Kidney epithelial cell (primary cell): ENCODE results near the gene XRCC2. TPM values are rescaled to one million over a fixed set of nuclear protein-coding genes. Genes with fewer than 3 reads are reported as not detected.

Experiments
- DNase-seq: peaks from one replicate; pipeline ENCODE4 v3.0.0-alpha.2; 2010; ENCODE audit warnings: low read depth
- H3K27me3 ChIP-seq: 2 replicates; pipeline ENCODE4 v1.6.0; 2011; ENCODE audit warnings: low read length; ENCODE audit not compliant: control insufficient read depth, insufficient read depth
- H3K36me3 ChIP-seq: 2 replicates; pipeline ENCODE4 v1.5.1; 2011; ENCODE audit warnings: low read length; ENCODE audit not compliant: control insufficient read depth, insufficient read depth
- H3K4me3 ChIP-seq: 2 replicates; pipeline ENCODE4 v1.5.1; 2011; ENCODE audit warnings: low read depth, mild to moderate bottlenecking, control low read depth, low read length
- total RNA-seq: library from RNA; depleted of rRNA; stranded (reverse); fragments of >200 nt; gene quantifications from 2 replicates; pipeline ENCODE4 v1.2.3, GENCODE V29; 2015
- TF ChIP-seq, protein P1 (sequence below): IDR thresholded peaks from 2 replicates; pipeline ENCODE4 v1.5.1; 2011; ENCODE audit warnings: mild to moderate bottlenecking, moderate library complexity, low read length, control low read depth, inconsistent platforms; ENCODE audit not compliant: insufficient read depth, poor library complexity, severe bottlenecking

XRCC2 gene
- total RNA-seq, 1 donor from 2014 or later, result 3.2 TPM

- no peaks in the 10 kb centered on the region for H3K27me3 ChIP-seq
- H3K4me3 ChIP-seq, result no peak overlapping the region
- TF ChIP-seq, protein P1, sequence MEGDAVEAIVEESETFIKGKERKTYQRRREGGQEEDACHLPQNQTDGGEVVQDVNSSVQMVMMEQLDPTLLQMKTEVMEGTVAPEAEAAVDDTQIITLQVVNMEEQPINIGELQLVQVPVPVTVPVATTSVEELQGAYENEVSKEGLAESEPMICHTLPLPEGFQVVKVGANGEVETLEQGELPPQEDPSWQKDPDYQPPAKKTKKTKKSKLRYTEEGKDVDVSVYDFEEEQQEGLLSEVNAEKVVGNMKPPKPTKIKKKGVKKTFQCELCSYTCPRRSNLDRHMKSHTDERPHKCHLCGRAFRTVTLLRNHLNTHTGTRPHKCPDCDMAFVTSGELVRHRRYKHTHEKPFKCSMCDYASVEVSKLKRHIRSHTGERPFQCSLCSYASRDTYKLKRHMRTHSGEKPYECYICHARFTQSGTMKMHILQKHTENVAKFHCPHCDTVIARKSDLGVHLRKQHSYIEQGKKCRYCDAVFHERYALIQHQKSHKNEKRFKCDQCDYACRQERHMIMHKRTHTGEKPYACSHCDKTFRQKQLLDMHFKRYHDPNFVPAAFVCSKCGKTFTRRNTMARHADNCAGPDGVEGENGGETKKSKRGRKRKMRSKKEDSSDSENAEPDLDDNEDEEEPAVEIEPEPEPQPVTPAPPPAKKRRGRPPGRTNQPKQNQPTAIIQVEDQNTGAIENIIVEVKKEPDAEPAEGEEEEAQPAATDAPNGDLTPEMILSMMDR, result no peak
- H3K36me3 ChIP-seq, result no peaks in the 10 kb centered on the region
- DNase-seq, result no peak
Observed at GRCh38 chr7:152666078-152666477, 9.9 kb downstream of the XRCC2 start.

GRCh38 chr7:152664636-152665035 is 11.3 kb downstream of the XRCC2 start:
- TF ChIP-seq, protein P1, result no peak
- Histone ChIP-seq H3K27me3 (no peaks in the 10 kb centered on the region), H3K4me3 (no peak overlapping the region), H3K36me3 (no peaks in the 10 kb centered on the region)
- no peak for DNase-seq

GRCh38 chr7:152663931-152664330 is 12.0 kb downstream of the XRCC2 start:
- Histone ChIP-seq H3K4me3 (no peak overlapping the region), H3K27me3 (no peaks in the 10 kb centered on the region), H3K36me3 (no peaks in the 10 kb centered on the region)
- no peak for DNase-seq
- TF ChIP-seq, protein P1, result no peak

DNA sequence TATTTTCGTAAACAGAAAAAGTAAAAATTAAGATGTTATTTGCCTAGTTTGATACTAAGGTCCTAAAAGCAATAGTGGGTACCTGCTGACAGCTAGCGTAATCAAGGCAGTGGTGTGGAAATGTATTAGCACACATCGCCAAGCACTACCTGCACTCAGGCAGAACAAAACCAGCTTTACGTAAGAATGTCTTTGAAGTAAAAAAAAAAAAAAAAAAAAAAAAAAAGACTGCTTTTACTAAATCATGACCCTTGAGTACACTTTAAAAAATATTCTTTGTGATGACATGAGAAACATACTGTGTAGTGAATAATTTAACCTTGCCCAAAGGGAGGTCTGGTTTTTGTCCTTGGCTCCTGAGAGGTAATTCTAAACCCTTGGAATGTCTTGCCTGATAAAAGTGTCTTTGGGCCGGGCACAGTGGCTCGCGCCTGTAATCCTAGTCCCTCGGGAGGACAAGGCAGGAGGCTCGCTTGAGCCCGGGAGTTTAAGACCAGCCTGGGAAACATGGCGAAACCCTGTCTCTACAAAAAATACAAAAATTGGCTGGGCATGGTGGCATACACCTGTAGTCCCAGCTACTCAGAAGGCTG is 12.7 kb downstream of the XRCC2 start:
- TF ChIP-seq, protein P1, result no peak
- Histone ChIP-seq H3K27me3 (no peaks in the 10 kb centered on the region), H3K36me3 (no peaks in the 10 kb centered on the region), H3K4me3 (no peak overlapping the region)
- DNase-seq, result no peak

DNA sequence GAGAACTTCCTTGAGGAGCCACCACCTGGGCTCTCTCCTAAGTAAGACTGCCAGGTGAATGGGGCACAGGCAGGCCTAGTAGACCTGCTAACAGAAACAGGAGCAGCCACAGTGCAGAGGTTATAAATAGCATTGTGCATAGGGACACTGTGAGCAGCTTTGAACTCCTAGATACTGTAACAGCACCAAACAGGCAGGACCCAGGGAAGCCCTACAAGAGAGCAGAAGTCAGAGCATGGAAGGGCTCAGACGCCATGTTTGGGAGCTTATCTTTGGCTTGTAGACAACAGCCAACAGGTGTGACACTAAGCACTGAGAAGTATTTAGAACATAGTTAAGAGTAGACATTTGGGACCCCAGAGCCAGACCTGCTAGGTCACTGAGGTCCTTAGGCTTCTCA is 14.5 kb downstream of the XRCC2 start:
- no peak for DNase-seq
- H3K27me3 ChIP-seq, result no peaks in the 10 kb centered on the region
- no peaks in the 10 kb centered on the region for H3K36me3 ChIP-seq
- TF ChIP-seq, protein P1, result no peak
- H3K4me3 ChIP-seq, result no peak overlapping the region

- Histone ChIP-seq H3K4me3 (no peak overlapping the region), H3K27me3 (no peaks in the 10 kb centered on the region), H3K36me3 (no peaks in the 10 kb centered on the region)
- TF ChIP-seq, protein P1, result no peak
- DNase-seq, result no peak
Observed at GRCh38 chr7:152660021-152660420, 15.9 kb downstream of the XRCC2 start.
